Stimulated activated naive CD8-positive, alpha-beta T cell treated with anti-CD3 and anti-CD28 coated beads, Interleukin-15, Interleukin-2, amounts not matched to agents 100 ng/mL and 50 ng/mL, for 24 hours (primary cell): Measurements from ENCODE around the gene CSMD2.

Experiments
- H3K27ac Mint-ChIP-seq: one replicate; pipeline ENCODE4 v1.8.0; 2021; ENCODE audit warnings: mild to moderate bottlenecking, mixed read lengths
- H3K27me3 Mint-ChIP-seq: one replicate; pipeline ENCODE4 v1.8.0; 2021; ENCODE audit warnings: mixed read lengths
- H3K36me3 Mint-ChIP-seq: one replicate; pipeline ENCODE4 v1.8.0; 2021; ENCODE audit warnings: low read depth, mixed read lengths
- H3K4me1 Mint-ChIP-seq: one replicate; pipeline ENCODE4 v1.8.0; 2021; ENCODE audit warnings: low read depth, mixed read lengths
- H3K4me3 Mint-ChIP-seq: one replicate; pipeline ENCODE4 v1.8.0; 2021; ENCODE audit warnings: mild to moderate bottlenecking, mixed read lengths
- H3K9me3 Mint-ChIP-seq: one replicate; pipeline ENCODE4 v1.8.0; 2021; ENCODE audit warnings: mixed read lengths

CSMD2 gene

GRCh38 chr1:33683913-33684312 lies 481.1 kb downstream of the CSMD2 start:
- Mint-ChIP-seq H3K27me3 (peaks cover 39% of the 10 kb centered on the region), H3K27ac (no peak overlapping the region), H3K9me3 (no peaks in the 10 kb centered on the region), H3K36me3 (no peaks in the 10 kb centered on the region), H3K4me1 (no peaks in the 10 kb centered on the region), H3K4me3 (no peak overlapping the region)

DNA sequence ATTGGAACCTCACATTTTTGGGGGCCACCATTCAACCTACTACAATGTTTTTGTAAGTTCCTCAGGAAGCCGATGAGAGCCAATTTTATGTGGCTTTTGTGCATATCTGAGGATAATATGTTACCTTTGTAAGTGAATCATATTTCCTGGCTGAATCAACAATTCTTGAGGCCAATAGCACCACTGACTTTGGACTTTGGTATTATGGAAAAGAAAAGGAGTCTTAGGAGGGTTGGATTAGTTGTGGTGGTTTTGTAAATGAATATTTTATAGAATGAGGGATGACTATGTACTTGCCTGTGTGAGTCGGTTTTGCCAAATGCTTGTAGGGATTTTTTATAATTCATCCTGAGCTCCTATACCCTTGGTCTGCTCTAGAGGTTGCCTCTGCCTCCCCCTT lies 482.7 kb downstream of the CSMD2 start:
- H3K4me3 Mint-ChIP-seq, result no peak overlapping the region
- no peaks in the 10 kb centered on the region for H3K4me1 Mint-ChIP-seq
- H3K27ac Mint-ChIP-seq, result no peak overlapping the region
- H3K27me3 Mint-ChIP-seq, result peaks cover 35% of the 10 kb centered on the region
- H3K9me3 Mint-ChIP-seq, result no peaks in the 10 kb centered on the region
- no peaks in the 10 kb centered on the region for H3K36me3 Mint-ChIP-seq

- Mint-ChIP-seq H3K4me3 (no peak overlapping the region), H3K27me3 (peaks cover 22% of the 10 kb centered on the region), H3K27ac (no peak overlapping the region), H3K36me3 (no peaks in the 10 kb centered on the region), H3K9me3 (no peaks in the 10 kb centered on the region), H3K4me1 (no peaks in the 10 kb centered on the region)
These were observed 484.7 kb downstream of the CSMD2 start for GRCh38 chr1:33680281-33680840.

DNA sequence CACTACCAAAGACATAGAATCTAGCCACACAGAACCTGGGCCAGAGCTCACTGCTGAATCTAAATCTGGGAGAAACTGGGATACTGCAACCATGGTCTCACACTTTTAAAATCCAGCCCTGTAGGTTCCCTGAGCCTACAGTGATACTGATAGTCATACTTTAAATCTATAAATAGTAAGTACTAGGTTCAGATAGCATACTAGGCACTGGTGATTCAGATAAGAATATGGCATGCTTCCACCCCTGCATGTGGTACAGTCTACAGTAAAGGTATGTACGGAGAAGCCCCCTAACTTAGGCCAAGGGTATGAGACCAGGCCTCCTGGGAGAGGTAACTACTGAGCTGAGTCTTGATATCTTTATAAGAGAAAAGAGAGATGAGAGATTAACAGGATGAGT lies 494.5 kb downstream of the CSMD2 start:
- no peak overlapping the region for H3K4me3 Mint-ChIP-seq
- no peaks in the 10 kb centered on the region for H3K4me1 Mint-ChIP-seq
- H3K27me3 Mint-ChIP-seq, result peaks cover 18% of the 10 kb centered on the region
- peaks cover 5% of the 10 kb centered on the region for H3K9me3 Mint-ChIP-seq
- H3K27ac Mint-ChIP-seq, result no peak overlapping the region
- no peaks in the 10 kb centered on the region for H3K36me3 Mint-ChIP-seq

GRCh38 chr1:33668695-33669094 lies 496.3 kb downstream of the CSMD2 start:
- H3K4me1 Mint-ChIP-seq, result no peaks in the 10 kb centered on the region
- no peak overlapping the region for H3K4me3 Mint-ChIP-seq
- peaks cover 20% of the 10 kb centered on the region for H3K27me3 Mint-ChIP-seq
- no peak overlapping the region for H3K27ac Mint-ChIP-seq
- H3K9me3 Mint-ChIP-seq, result peaks cover 5% of the 10 kb centered on the region
- no peaks in the 10 kb centered on the region for H3K36me3 Mint-ChIP-seq

DNA sequence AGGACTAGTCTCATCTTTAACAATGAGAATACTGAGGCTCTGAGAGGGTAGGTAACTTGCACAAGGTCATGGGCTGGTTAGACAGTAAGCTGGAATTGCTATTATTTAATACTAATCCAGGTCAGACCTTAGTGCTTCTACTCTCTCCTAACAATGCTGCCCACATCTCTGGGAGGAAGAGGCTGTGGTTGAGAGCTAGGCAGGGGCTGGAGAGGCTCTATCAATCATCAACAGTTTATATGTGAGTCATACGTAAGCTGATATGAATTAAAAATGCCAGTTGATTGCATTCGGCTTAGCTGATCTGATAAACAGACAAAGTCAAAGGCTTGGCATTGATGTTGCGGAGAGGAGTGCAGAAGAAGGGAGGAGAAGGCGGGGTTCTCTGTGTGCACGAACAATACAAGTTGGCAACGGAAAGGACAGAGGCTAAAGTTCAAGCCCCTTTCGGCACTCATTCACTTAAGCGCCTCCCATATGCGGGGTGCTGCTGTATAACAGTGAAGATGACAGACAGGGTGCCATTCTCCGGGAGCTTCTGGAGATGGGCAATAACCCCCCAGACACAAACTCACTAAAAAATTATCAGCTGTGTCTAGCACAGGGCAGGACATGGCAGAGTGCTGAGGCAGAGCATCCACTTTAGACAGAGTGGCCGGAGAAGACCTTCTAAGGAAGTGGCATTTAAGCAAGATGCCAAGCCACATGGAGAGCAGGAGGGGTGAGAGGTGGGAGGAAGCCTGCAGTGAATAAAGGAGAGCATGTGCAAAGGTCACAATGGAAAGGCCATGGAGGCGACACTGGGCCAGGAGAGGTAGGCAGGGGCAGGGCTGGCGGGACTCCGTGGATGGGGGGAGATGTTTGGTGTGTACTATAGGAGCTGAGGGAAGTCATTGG lies 497.4 kb downstream of the CSMD2 start:
- Mint-ChIP-seq H3K9me3 (no peaks in the 10 kb centered on the region), H3K27ac (no peak overlapping the region), H3K4me1 (no peaks in the 10 kb centered on the region), H3K27me3 (peaks cover 15% of the 10 kb centered on the region), H3K36me3 (no peaks in the 10 kb centered on the region), H3K4me3 (no peak overlapping the region)

GRCh38 chr1:33666616-33667015 lies 498.4 kb downstream of the CSMD2 start:
- no peaks in the 10 kb centered on the region for H3K9me3 Mint-ChIP-seq
- H3K27me3 Mint-ChIP-seq, result peaks cover 15% of the 10 kb centered on the region
- H3K36me3 Mint-ChIP-seq, result no peaks in the 10 kb centered on the region
- no peak overlapping the region for H3K27ac Mint-ChIP-seq
- no peaks in the 10 kb centered on the region for H3K4me1 Mint-ChIP-seq
- H3K4me3 Mint-ChIP-seq, result no peak overlapping the region

- H3K4me3 Mint-ChIP-seq, result no peak overlapping the region
- H3K4me1 Mint-ChIP-seq, result no peaks in the 10 kb centered on the region
These were observed 503.1 kb downstream of the CSMD2 start for GRCh38 chr1:33661811-33662454.

GRCh38 chr1:33660956-33661355 lies 504.1 kb downstream of the CSMD2 start:
- Mint-ChIP-seq H3K9me3 (no peaks in the 10 kb centered on the region), H3K4me1 (no peaks in the 10 kb centered on the region)

More at GRCh38 chr1:33661811-33662454, 503.1 kb downstream of the CSMD2 start:
- no peak overlapping the region for H3K27ac Mint-ChIP-seq
- H3K27me3 Mint-ChIP-seq, result peaks cover 6% of the 10 kb centered on the region
- H3K9me3 Mint-ChIP-seq, result no peaks in the 10 kb centered on the region
- no peaks in the 10 kb centered on the region for H3K36me3 Mint-ChIP-seq

GRCh38 chr1:33660244-33660643 lies 504.8 kb downstream of the CSMD2 start:
- no peaks in the 10 kb centered on the region for H3K4me1 Mint-ChIP-seq
- no peak overlapping the region for H3K27ac Mint-ChIP-seq
- peaks cover 3% of the 10 kb centered on the region for H3K27me3 Mint-ChIP-seq
- no peaks in the 10 kb centered on the region for H3K9me3 Mint-ChIP-seq
- no peaks in the 10 kb centered on the region for H3K36me3 Mint-ChIP-seq
- H3K4me3 Mint-ChIP-seq, result no peak overlapping the region

More at GRCh38 chr1:33660956-33661355, 504.1 kb downstream of the CSMD2 start:
- Mint-ChIP-seq H3K36me3 (no peaks in the 10 kb centered on the region), H3K4me3 (no peak overlapping the region), H3K27me3 (peaks cover 3% of the 10 kb centered on the region), H3K27ac (no peak overlapping the region)

DNA sequence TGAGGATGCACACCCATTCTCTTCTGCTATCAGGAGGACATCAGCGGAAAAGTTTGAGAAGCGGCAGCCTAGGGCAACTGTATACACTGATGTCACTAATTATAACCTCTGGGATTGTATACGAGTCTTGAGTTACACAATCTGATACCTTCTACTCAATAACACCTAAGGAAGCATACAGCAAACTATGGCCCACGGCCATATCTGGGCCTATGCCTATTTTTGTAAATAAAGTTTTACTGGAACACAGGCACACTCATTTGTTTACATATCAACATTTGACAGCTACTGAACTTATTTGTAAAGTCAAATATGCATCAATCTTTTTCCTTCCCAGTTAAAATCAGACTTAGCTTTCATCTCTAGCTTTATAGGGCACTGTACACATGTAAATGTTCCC lies 505.4 kb downstream of the CSMD2 start:
- no peak overlapping the region for H3K4me3 Mint-ChIP-seq
- no peak overlapping the region for H3K27ac Mint-ChIP-seq
- H3K36me3 Mint-ChIP-seq, result no peaks in the 10 kb centered on the region
- no peaks in the 10 kb centered on the region for H3K4me1 Mint-ChIP-seq
- H3K9me3 Mint-ChIP-seq, result no peaks in the 10 kb centered on the region
- peaks cover 3% of the 10 kb centered on the region for H3K27me3 Mint-ChIP-seq

DNA sequence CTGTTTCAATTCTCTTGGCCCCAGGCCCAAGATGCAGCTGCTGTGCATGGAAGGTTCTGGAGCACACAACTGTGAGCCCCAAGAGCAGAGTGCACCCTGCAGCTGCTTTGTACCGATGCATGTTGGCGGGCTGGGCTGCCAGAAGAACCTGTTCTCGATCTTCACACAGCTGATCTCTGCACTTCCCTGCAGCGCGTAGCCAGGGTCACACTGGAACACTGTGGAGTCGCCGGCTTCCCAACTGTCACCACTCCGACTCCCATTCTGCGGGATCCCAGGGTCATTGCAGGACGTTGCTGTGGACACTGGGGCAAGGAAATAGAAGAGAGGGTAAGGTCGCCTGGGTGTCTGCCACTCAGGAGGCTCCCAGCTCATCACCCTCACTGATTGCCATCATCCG lies 507.2 kb downstream of the CSMD2 start:
- Mint-ChIP-seq H3K27ac (no peak overlapping the region), H3K27me3 (peaks cover 3% of the 10 kb centered on the region), H3K4me3 (no peak overlapping the region), H3K4me1 (no peaks in the 10 kb centered on the region), H3K9me3 (no peaks in the 10 kb centered on the region), H3K36me3 (no peaks in the 10 kb centered on the region)

GRCh38 chr1:33656467-33657005 lies 508.5 kb downstream of the CSMD2 start:
- Mint-ChIP-seq H3K27ac (no peak overlapping the region), H3K4me3 (no peak overlapping the region), H3K4me1 (no peaks in the 10 kb centered on the region), H3K9me3 (no peaks in the 10 kb centered on the region), H3K27me3 (peaks cover 3% of the 10 kb centered on the region), H3K36me3 (no peaks in the 10 kb centered on the region)

DNA sequence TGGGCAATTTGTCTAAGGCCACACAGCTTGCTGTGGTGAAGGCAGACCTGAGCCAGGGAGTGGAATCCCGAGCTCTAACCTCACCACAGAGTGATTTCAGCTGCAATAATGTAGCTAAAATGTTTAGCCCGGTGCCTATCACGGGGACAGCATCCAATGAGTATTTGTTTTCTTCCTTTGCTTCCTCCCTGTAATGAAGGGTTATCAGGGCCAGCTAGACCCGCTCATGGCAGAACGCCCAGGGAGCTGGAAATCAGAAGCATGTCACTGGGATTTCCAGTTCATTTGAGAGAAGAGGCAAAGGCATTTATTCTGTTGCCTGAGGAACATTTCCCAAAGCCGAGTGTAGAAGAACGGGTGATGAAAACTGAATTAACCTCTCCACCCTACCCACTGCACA lies 509.5 kb downstream of the CSMD2 start:
- no peak overlapping the region for H3K4me3 Mint-ChIP-seq

GRCh38 chr1:33654267-33654834 lies 510.7 kb downstream of the CSMD2 start:
- Mint-ChIP-seq H3K27ac (no peak overlapping the region), H3K4me3 (no peak overlapping the region), H3K9me3 (no peaks in the 10 kb centered on the region), H3K4me1 (no peaks in the 10 kb centered on the region), H3K27me3 (peaks cover 3% of the 10 kb centered on the region), H3K36me3 (no peaks in the 10 kb centered on the region)

More for the DNA sequence above, 509.5 kb downstream of the CSMD2 start:
- H3K36me3 Mint-ChIP-seq, result no peaks in the 10 kb centered on the region
- H3K27me3 Mint-ChIP-seq, result peaks cover 3% of the 10 kb centered on the region
- no peaks in the 10 kb centered on the region for H3K4me1 Mint-ChIP-seq
- H3K27ac Mint-ChIP-seq, result no peak overlapping the region
- no peaks in the 10 kb centered on the region for H3K9me3 Mint-ChIP-seq
